ENCODE measurements around the gene RBM47.

- TF ChIP-seq POLR2AphosphoS5 (IDR thresholded peaks at IDR 0.05; ENCODE audit: low read depth) (no peak), SPI1 (IDR thresholded peaks at IDR 0.05; ENCODE audit: borderline replicate concordance, low read depth) (no peak), GABPA (IDR thresholded peaks at IDR 0.05; ENCODE audit: low read depth) (no peak)
- TF ChIP-seq, protein P1, sequence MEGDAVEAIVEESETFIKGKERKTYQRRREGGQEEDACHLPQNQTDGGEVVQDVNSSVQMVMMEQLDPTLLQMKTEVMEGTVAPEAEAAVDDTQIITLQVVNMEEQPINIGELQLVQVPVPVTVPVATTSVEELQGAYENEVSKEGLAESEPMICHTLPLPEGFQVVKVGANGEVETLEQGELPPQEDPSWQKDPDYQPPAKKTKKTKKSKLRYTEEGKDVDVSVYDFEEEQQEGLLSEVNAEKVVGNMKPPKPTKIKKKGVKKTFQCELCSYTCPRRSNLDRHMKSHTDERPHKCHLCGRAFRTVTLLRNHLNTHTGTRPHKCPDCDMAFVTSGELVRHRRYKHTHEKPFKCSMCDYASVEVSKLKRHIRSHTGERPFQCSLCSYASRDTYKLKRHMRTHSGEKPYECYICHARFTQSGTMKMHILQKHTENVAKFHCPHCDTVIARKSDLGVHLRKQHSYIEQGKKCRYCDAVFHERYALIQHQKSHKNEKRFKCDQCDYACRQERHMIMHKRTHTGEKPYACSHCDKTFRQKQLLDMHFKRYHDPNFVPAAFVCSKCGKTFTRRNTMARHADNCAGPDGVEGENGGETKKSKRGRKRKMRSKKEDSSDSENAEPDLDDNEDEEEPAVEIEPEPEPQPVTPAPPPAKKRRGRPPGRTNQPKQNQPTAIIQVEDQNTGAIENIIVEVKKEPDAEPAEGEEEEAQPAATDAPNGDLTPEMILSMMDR (IDR thresholded peaks at IDR 0.05; ENCODE audit: insufficient read depth, low read length), result no peak
- TF ChIP-seq, protein P2, sequence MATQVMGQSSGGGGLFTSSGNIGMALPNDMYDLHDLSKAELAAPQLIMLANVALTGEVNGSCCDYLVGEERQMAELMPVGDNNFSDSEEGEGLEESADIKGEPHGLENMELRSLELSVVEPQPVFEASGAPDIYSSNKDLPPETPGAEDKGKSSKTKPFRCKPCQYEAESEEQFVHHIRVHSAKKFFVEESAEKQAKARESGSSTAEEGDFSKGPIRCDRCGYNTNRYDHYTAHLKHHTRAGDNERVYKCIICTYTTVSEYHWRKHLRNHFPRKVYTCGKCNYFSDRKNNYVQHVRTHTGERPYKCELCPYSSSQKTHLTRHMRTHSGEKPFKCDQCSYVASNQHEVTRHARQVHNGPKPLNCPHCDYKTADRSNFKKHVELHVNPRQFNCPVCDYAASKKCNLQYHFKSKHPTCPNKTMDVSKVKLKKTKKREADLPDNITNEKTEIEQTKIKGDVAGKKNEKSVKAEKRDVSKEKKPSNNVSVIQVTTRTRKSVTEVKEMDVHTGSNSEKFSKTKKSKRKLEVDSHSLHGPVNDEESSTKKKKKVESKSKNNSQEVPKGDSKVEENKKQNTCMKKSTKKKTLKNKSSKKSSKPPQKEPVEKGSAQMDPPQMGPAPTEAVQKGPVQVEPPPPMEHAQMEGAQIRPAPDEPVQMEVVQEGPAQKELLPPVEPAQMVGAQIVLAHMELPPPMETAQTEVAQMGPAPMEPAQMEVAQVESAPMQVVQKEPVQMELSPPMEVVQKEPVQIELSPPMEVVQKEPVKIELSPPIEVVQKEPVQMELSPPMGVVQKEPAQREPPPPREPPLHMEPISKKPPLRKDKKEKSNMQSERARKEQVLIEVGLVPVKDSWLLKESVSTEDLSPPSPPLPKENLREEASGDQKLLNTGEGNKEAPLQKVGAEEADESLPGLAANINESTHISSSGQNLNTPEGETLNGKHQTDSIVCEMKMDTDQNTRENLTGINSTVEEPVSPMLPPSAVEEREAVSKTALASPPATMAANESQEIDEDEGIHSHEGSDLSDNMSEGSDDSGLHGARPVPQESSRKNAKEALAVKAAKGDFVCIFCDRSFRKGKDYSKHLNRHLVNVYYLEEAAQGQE (IDR thresholded peaks at IDR 0.05; ENCODE audit: insufficient replicate concordance, low read depth), result no peak
Measured at GRCh38 chr4:40628888-40629287, 776 bp downstream of the RBM47 start.
